PFSK-1 (cell line): ENCODE results near the gene NEDD9.

Experiments
- FOXP2 ChIP-seq: optimal IDR thresholded peaks from 2 replicates; pipeline ENCODE3; 2011; ENCODE audit warnings: borderline replicate concordance, control low read depth, inconsistent platforms; ENCODE audit not compliant: insufficient read depth; ENCODE audit errors: extremely low read length, extremely low read depth
- POLR2AphosphoS5 ChIP-seq: IDR thresholded peaks from 2 replicates; pipeline ENCODE4 v1.6.1; 2012; ENCODE audit warnings: low read depth, mild to moderate bottlenecking, control low read depth, low read length, moderate library complexity
- SIN3A ChIP-seq: IDR thresholded peaks from 2 replicates; pipeline ENCODE4 v1.6.1; 2012; ENCODE audit warnings: mild to moderate bottlenecking, low read length, moderate library complexity, borderline replicate concordance; ENCODE audit not compliant: insufficient read depth
- TAF1 ChIP-seq: IDR thresholded peaks from 2 replicates; pipeline ENCODE4 v1.6.1; 2012; ENCODE audit warnings: low read length, control low read depth, borderline replicate concordance; ENCODE audit not compliant: insufficient read depth
- TF ChIP-seq, protein P1 (sequence below), 2 experiments: IDR thresholded peaks; 2 replicates each; pipeline versions ENCODE4 v1.6.1 to v1.8.0; 2011 to 2012; ENCODE audit warnings: low read depth in 2 of 2, low read length in 2 of 2, control low read depth in 1 of 2, inconsistent platforms in 1 of 2, mild to moderate bottlenecking in 1 of 2, moderate library complexity in 1 of 2; ENCODE audit not compliant: insufficient read depth in 1 of 2

The NEDD9 gene

DNA sequence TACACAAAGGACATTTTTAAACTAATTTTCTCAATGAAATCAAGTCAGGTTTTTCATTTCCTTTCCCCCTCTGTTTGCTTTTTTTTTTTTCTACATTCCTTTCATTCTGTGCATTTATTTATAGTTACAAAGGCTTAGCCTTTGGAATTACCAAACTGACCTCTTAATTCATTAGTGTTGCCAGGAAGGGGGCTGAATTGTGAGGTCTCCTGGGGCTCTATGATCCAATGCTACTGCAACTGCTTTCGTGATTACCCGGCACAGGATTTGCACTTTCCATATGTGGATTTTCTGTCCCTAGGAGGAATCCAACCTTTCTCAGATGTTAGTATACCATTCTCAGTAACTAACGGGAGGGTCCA is 35.3 kb downstream of the NEDD9 start:
- TF ChIP-seq, protein P1, sequence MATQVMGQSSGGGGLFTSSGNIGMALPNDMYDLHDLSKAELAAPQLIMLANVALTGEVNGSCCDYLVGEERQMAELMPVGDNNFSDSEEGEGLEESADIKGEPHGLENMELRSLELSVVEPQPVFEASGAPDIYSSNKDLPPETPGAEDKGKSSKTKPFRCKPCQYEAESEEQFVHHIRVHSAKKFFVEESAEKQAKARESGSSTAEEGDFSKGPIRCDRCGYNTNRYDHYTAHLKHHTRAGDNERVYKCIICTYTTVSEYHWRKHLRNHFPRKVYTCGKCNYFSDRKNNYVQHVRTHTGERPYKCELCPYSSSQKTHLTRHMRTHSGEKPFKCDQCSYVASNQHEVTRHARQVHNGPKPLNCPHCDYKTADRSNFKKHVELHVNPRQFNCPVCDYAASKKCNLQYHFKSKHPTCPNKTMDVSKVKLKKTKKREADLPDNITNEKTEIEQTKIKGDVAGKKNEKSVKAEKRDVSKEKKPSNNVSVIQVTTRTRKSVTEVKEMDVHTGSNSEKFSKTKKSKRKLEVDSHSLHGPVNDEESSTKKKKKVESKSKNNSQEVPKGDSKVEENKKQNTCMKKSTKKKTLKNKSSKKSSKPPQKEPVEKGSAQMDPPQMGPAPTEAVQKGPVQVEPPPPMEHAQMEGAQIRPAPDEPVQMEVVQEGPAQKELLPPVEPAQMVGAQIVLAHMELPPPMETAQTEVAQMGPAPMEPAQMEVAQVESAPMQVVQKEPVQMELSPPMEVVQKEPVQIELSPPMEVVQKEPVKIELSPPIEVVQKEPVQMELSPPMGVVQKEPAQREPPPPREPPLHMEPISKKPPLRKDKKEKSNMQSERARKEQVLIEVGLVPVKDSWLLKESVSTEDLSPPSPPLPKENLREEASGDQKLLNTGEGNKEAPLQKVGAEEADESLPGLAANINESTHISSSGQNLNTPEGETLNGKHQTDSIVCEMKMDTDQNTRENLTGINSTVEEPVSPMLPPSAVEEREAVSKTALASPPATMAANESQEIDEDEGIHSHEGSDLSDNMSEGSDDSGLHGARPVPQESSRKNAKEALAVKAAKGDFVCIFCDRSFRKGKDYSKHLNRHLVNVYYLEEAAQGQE (IDR thresholded peaks at IDR 0.05; ENCODE audit: insufficient read depth in 1 of 2, low read depth in 2 of 2, low read length in 2 of 2): no peak
- TF ChIP-seq SIN3A: no peak
- TF ChIP-seq FOXP2: no peak
- TF ChIP-seq TAF1: no peak
- TF ChIP-seq POLR2AphosphoS5: no peak

DNA sequence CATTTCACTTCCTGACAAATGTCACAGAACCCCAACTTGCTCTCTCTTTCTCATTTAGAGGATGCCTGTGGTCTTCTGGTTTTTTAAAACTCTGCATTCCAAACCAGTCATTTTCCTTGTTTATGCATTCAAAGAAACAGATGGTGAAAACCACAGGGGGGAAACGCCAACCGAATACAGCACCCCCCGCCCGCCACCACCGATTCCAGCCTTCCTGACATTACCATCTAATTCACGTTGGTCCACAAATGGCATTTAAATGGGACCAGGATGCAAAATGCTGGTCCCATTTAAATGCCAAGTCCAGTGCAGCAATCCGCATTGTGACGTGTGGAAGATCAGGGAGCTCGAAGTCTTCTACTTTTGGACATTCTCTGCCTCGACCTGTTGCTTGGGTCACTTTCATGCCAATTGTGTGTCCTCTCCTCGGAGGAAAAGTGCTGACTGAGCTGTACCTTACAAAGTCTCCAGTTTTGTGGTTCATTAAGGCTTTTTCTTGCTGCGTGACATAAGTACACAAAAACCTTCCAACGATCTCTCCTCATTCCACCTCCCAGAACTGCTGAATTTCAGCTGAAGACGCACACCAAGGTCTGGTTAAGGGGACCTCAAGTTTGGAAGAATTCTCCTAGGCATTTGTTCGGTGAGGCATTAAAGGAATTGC is 35.8 kb downstream of the NEDD9 start:
- TF ChIP-seq FOXP2 (no peak), TAF1 (no peak), POLR2AphosphoS5 (no peak), SIN3A (no peak)
- TF ChIP-seq, protein P1 (IDR thresholded peaks at IDR 0.05; ENCODE audit: insufficient read depth in 1 of 2, low read depth in 2 of 2, low read length in 2 of 2): no peak

DNA sequence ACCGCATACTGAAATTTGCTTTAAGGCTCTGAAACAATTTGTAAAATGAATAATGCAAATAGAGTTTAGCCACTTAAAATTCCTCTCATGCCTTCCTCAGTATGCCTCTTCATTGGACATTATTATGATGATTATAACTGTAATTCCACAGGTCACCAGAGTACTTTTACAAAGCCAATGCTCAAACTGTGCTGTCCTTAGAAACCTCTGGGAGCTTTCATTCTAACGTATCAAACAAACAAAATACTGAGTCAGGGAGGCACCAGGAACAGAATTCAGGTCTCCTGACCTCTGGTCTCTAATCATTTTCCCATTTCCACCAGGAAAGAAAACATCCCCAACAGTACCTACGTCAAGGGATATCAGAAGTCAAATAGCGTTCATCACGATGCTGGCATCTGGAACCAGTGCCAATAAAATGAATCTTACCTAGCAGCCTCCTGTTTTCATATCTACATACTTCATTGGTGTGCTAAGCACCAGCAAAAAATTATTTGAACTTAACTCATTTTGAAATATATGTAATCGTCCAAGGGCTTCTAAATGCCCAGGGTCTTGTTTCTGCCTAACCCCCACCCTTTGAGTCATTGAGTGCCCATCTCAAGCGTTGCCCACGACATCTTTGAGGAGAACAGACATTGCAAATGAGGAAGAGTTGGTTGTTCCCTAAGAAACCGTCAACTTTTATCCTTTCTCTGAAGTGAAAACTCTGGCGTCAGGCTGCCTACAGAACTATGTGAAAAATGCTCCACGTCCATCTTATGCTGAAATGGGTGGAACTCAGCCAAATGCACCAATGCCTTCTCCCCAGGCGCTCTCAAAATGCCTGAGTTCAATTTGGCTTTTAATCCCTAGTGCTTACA is 37.9 kb downstream of the NEDD9 start:
- TF ChIP-seq TAF1 (no peak), POLR2AphosphoS5 (no peak), FOXP2 (no peak), SIN3A (no peak)

DNA sequence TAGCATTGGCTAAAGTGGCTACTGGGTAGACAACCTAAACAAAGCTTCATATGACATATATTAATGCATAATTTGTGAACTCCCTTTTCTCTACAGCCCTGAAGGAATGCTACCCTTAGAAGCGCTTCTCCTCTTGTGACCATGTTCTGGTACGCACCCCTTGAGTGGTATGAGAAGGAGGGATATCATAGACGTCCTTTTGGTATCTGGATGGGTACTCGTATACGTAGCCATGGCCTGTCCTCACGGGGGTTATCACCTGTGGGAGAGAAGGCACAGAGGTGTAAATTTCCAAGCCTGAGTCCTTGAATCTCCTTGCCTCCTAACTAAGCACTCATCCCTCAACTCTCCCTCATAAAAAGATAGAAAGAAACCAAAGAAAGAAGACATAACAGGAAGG is 39.0 kb downstream of the NEDD9 start:
- no peak for TF ChIP-seq POLR2AphosphoS5
- TF ChIP-seq, protein P1 (IDR thresholded peaks at IDR 0.05; ENCODE audit: insufficient read depth in 1 of 2, low read depth in 2 of 2, low read length in 2 of 2): no peak
- no peak for TF ChIP-seq TAF1
- no peak for TF ChIP-seq SIN3A
- no peak for TF ChIP-seq FOXP2

DNA sequence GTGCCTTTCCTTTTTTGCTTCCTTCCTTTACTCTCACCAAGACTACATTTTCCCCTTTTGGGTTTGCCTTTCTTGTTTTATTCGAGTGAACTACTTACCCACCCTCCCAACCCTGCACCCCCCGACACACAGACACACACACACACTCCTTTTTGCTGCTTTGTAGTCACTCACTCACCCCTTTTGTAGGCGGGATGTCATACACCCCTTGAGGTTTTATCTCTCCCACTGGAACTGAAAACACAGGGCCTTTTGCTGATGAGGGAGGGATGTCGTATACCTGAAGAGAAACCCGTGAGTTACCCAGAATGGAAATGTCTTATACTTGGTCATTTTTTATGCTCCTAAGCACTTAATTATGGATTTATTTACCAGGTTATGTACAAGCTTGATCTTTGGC is 40.3 kb downstream of the NEDD9 start:
- TF ChIP-seq POLR2AphosphoS5 (no peak), FOXP2 (no peak), SIN3A (no peak), TAF1 (no peak)
- TF ChIP-seq, protein P1 (IDR thresholded peaks at IDR 0.05; ENCODE audit: insufficient read depth in 1 of 2, low read depth in 2 of 2, low read length in 2 of 2): no peak
